Activated CD8-positive, alpha-beta T cell treated with anti-CD3 and anti-CD28 coated beads for 36 hours (primary cell): ENCODE measurements around the gene ASTN1. TPM values are rescaled to one million over a fixed set of nuclear protein-coding genes. Genes with fewer than 3 reads are reported as not detected.

ENCODE experiments used
- ATAC-seq: fragments of 200-7000 bp; cut with Tn5 transposase; one replicate; pipeline ENCODE4 v1.10.0; 2021; ENCODE audit warnings: mild to moderate bottlenecking, moderate library complexity
- CTCF ChIA-PET: fragments of 350-600 bp; sonication (Branson Sonifier 250); formaldehyde crosslinking; loops from one replicate; lab custom pipeline; 2021; ENCODE audit warnings: antibody characterized with exemption; lab: Charles Lee
- POLR2A ChIA-PET: fragments of 350-600 bp; sonication (Branson Sonifier 250); formaldehyde crosslinking; loops from one replicate; lab custom pipeline; 2021; ENCODE audit warnings: antibody characterized with exemption; lab: Charles Lee
- DNase-seq: peaks from one replicate; pipeline ENCODE4 v3.0.0-alpha.2; 2020
- H3K27ac Mint-ChIP-seq: one replicate; pipeline ENCODE4 v1.8.0; 2021; ENCODE audit warnings: mild to moderate bottlenecking, mixed read lengths
- H3K27me3 Mint-ChIP-seq: one replicate; pipeline ENCODE4 v1.8.0; 2021; ENCODE audit warnings: mixed read lengths
- H3K36me3 Mint-ChIP-seq: one replicate; pipeline ENCODE4 v1.8.0; 2021; ENCODE audit warnings: low read depth, mixed read lengths
- H3K4me1 Mint-ChIP-seq: one replicate; pipeline ENCODE4 v1.8.0; 2021; ENCODE audit warnings: low read depth, mixed read lengths
- H3K4me3 Mint-ChIP-seq: one replicate; pipeline ENCODE4 v1.8.0; 2021; ENCODE audit warnings: mild to moderate bottlenecking, moderate library complexity, mixed read lengths
- H3K9me3 Mint-ChIP-seq: one replicate; pipeline ENCODE4 v1.8.0; 2021; ENCODE audit warnings: mixed read lengths
- intact Hi-C: fragments of 100-400 bp; cut with micrococcal nuclease; formaldehyde crosslinking; loops from one replicate; pipeline ENCODE4 v1.10.0; 2022
- total RNA-seq, 2 experiments: library from RNA; stranded (reverse); gene quantifications; one replicate each; pipeline ENCODE4 v1.2.3, GENCODE V29; 2021
- TF ChIP-seq, protein P1 (sequence below): fragments of 200-600 bp; IDR thresholded peaks from one replicate; pipeline ENCODE4 v1.8.0; 2022; ENCODE audit warnings: antibody characterized with exemption, mild to moderate bottlenecking

The ASTN1 gene
- total RNA-seq, 2 experiments from 2014 or later = not detected

DNA sequence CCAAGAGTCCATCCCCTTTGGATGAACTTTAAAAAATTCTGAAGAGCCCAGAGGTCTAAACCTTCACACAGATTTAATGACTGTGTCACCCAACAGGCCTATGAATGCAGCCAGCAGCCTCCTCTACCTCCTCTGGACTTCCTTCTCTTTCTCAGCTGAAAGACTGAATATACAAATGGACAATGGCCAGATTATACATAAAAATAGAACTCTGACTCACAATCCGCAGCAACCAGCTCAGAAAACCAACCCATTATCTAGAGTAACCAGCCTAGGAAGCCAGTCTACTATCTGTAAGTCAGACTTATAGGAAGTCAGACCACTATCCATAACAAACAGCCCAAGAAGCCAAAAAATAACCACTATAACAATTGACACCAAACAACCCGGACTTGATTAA lies 224.5 kb downstream of the ASTN1 start:
- H3K27ac Mint-ChIP-seq = no peak overlapping the region
- TF ChIP-seq, protein P1, sequence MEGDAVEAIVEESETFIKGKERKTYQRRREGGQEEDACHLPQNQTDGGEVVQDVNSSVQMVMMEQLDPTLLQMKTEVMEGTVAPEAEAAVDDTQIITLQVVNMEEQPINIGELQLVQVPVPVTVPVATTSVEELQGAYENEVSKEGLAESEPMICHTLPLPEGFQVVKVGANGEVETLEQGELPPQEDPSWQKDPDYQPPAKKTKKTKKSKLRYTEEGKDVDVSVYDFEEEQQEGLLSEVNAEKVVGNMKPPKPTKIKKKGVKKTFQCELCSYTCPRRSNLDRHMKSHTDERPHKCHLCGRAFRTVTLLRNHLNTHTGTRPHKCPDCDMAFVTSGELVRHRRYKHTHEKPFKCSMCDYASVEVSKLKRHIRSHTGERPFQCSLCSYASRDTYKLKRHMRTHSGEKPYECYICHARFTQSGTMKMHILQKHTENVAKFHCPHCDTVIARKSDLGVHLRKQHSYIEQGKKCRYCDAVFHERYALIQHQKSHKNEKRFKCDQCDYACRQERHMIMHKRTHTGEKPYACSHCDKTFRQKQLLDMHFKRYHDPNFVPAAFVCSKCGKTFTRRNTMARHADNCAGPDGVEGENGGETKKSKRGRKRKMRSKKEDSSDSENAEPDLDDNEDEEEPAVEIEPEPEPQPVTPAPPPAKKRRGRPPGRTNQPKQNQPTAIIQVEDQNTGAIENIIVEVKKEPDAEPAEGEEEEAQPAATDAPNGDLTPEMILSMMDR = no peak
- no peak for ATAC-seq

DNA sequence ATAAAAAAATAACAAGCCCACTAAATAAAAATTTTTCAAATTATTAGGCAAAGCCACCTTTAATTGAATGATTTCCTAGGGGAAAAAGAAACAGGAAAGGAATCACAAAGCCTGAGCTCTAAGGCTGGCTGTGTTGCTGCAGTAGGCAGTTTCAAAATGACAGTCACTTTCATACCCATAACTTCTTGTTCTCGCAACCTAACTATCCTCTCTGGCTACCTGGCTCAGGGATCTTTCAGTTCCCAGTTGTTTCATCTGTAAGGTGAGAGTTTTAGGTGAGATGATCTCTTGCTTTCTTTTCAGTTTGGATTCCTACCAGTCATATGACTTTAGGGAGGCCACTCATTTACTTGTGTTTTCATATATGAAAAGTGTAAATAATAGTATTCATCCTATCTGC lies 226.1 kb downstream of the ASTN1 start:
- no peak overlapping the region for H3K27ac Mint-ChIP-seq
- TF ChIP-seq, protein P1 = no peak
- CTCF ChIA-PET = interaction anchor here (1.7 kb wide), 1 partner anchor 11 kb away, joined by 5 read pairs; no protein-coding TSS in a partner anchor
- H3K36me3 Mint-ChIP-seq = no peaks in the 10 kb centered on the region
- H3K4me1 Mint-ChIP-seq = no peaks in the 10 kb centered on the region
- intact Hi-C loops = no loop called here
- DNase-seq (no peak), ATAC-seq (no peak)
- POLR2A ChIA-PET = no interaction called here
- H3K4me3 Mint-ChIP-seq = no peak overlapping the region
- peaks cover 8% of the 10 kb centered on the region for H3K9me3 Mint-ChIP-seq
- H3K27me3 Mint-ChIP-seq = no peaks in the 10 kb centered on the region

More for the DNA sequence above, 224.5 kb downstream of the ASTN1 start:
- H3K36me3 Mint-ChIP-seq = no peaks in the 10 kb centered on the region
- ChIA-PET POLR2A (no interaction called here), CTCF (interaction anchor here (1.5 kb wide), 1 partner anchor 43 kb away, joined by 3 read pairs; no protein-coding TSS in a partner anchor)
- no peaks in the 10 kb centered on the region for H3K4me1 Mint-ChIP-seq
- intact Hi-C loops = no loop called here
- H3K4me3 Mint-ChIP-seq = no peak overlapping the region
- no peak for DNase-seq
- H3K27me3 Mint-ChIP-seq = no peaks in the 10 kb centered on the region
- peaks cover 8% of the 10 kb centered on the region for H3K9me3 Mint-ChIP-seq

DNA sequence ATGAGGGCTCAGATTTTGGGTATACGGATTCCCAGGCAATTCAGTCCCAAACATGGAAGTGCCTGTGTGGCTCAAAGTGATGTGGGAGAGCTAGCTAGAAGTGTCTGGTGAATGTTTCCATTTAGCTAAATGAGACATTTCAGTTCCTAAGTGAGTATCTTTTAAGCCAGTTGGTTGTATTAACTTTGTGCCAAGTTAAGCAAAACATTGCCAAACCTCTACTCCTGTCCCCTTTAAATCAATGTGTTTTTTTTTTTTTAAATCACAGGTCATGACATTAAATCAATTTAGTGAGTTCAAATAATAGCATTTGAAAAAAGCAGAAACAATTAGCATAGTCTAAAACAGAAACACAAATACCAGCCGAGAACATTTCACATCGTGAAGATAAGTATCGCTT lies 230.1 kb downstream of the ASTN1 start:
- Mint-ChIP-seq H3K27me3 (no peaks in the 10 kb centered on the region), H3K4me1 (no peaks in the 10 kb centered on the region), H3K4me3 (no peak overlapping the region), H3K27ac (no peak overlapping the region), H3K9me3 (peaks cover 3% of the 10 kb centered on the region), H3K36me3 (no peaks in the 10 kb centered on the region)
- ChIA-PET POLR2A (no interaction called here), CTCF (no interaction called here)
- ATAC-seq (no peak), DNase-seq (no peak)
- TF ChIP-seq, protein P1 = no peak
- intact Hi-C loops = no loop called here

DNA sequence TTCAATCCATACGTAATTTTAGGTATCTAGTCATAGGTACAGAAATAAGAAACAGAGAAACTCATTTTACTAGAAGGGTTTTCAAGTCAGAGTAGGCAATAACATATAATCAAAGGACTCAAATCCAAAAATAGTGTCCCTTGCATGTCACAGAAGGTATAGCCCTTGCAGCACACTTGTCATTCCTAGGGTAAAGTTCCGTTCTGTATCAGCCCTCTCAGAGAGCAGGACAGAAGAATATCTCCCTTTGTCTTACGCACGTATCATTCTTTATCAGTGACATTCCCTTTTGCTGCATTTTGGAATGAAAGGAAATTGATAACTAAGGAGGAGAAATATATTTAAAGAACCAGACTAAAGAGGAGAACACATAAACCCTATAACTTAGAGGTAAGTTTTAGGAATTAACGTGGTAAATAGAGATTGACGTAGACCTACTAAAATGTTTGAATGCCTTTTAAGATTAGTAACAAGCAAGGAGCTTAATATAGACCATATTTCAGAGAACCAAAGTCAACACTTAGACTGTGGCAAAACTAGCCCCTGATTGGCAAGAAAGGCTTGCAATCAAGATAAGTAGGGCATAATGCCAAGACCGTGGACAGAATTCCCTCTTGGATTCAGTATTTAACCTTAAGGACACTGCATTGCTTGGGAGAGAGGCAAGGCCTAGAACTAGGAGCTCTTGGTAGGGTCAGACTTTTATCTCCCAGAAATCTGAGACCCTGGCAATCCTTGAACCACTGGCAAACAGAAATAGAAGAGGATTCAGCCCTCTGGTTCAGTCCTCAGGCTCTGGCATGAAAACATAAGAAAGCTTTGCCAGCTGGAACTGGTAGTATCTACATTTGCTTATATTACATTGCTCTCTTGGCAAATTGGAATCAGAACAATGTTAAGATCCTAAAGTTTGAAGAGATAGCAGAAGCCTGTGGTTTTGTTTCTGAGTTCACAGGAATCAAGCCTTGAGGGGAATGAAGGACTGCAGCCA lies 232.1 kb downstream of the ASTN1 start:
- TF ChIP-seq, protein P1 = no peak
- Mint-ChIP-seq H3K4me1 (no peaks in the 10 kb centered on the region), H3K27me3 (no peaks in the 10 kb centered on the region), H3K27ac (no peak overlapping the region), H3K4me3 (no peak overlapping the region), H3K36me3 (no peaks in the 10 kb centered on the region), H3K9me3 (peaks cover 3% of the 10 kb centered on the region)
- CTCF ChIA-PET = interaction anchor here (0.9 kb wide), 1 partner anchor 12 kb away, joined by 3 read pairs; no protein-coding TSS in a partner anchor
- DNase-seq (no peak), ATAC-seq (no peak)
- intact Hi-C loops = no loop called here
- POLR2A ChIA-PET = no interaction called here

DNA sequence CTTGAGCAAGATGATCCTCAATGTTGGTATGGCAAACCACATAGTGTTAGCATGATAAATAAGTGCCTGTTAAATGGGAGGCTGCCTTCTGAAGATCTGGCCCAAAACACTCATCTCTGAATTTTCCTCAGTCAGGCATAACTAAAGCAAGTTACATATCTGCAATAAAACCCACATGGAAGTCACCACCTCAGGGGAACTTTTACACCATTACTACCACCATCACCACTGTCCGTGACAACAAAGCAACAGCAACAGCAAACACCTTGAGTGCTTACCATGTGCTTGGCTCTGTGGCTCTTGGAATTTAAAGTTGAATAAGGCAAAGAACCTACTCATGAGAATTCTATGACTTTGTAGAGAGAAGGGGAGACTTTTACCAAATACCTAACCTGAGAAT lies 233.0 kb downstream of the ASTN1 start:
- Mint-ChIP-seq H3K4me3 (no peak overlapping the region), H3K27ac (no peak overlapping the region), H3K4me1 (no peaks in the 10 kb centered on the region), H3K36me3 (no peaks in the 10 kb centered on the region), H3K9me3 (peaks cover 3% of the 10 kb centered on the region), H3K27me3 (no peaks in the 10 kb centered on the region)
- TF ChIP-seq, protein P1 = no peak
- no peak for ATAC-seq
- no peak for DNase-seq
- CTCF ChIA-PET = no interaction called here
- POLR2A ChIA-PET = no interaction called here
- intact Hi-C loops = no loop called here
